K562 (cell line): ENCODE data around the gene RABGAP1L. TPM values are rescaled to one million over a fixed set of nuclear protein-coding genes. Genes with fewer than 3 reads are reported as not detected.
"Not testable (repeated sequence)": the region's sequence is repeated elsewhere in the genome, so short reads cannot be mapped to it uniquely, and the experiment has no call there.

ENCODE experiments used
- ATAC-seq: fragments of 200-7000 bp; cut with Tn5 transposase; 3 replicates; pipeline ENCODE4 v1.9.1; 2020; ENCODE audit warnings: moderate library complexity
- BruUV-seq: library from RNA; stranded (reverse); fragments of 400-500 nt; replicated peaks from 2 replicates; lab custom pipeline; 2021; lab: Mats Ljungman, UMichigan
- CTCF ChIA-PET: fragments of 300-600 bp; formaldehyde crosslinking; extraction: SDS; loops from one replicate; lab custom pipeline; 2021; ENCODE audit warnings: low intra/inter-chr PET ratio; lab: Yijun Ruan, JAX
- POLR2A ChIA-PET: fragments of 300-600, 350-650 bp; sonication (Branson Sonifier 250); formaldehyde crosslinking; extraction: SDS; loops from one replicate; lab custom pipeline; 2021; ENCODE audit warnings: antibody characterized with exemption, inconsistent platforms; lab: Yijun Ruan, JAX
- DNase-seq, 4 experiments: peaks; one replicate each; pipeline versions ENCODE4 v3.0.0 to v3.0.0-alpha.2; 2011 to 2018; ENCODE audit warnings: low spot score in 3 of 4, mixed read lengths in 3 of 4; ENCODE audit errors: extremely low read depth in 1 of 4
- FAIRE-seq: peaks from 2 replicates; lab custom pipeline; 2011; peaks lifted over from hg19 to GRCh38; lab: Jason Lieb, UNC
- H2AFZ ChIP-seq: 2 replicates; pipeline ENCODE4 v1.6.0; 2011; ENCODE audit warnings: low read depth, low read length, control low read depth, inconsistent platforms
- H3K27ac ChIP-seq: fragments of 200-600 bp; 3 replicates; pipeline ENCODE4 v1.8.0; 2011; ENCODE audit warnings: low read depth, mild to moderate bottlenecking, control low read depth, inconsistent platforms, low read length, moderate library complexity, mixed read lengths; ENCODE audit errors: extremely low read depth
- H3K27me3 ChIP-seq, 2 experiments: fragments of 300-600 bp in 1 of 2; 2 replicates in 1 of 2; 3 replicates in 1 of 2; pipeline versions ENCODE4 v1.6.0 to v1.8.0; 2011; ENCODE audit warnings: inconsistent platforms in 2 of 2, low read length in 2 of 2, mild to moderate bottlenecking in 1 of 2, mixed read lengths in 1 of 2, moderate library complexity in 1 of 2; ENCODE audit not compliant: control insufficient read depth in 2 of 2, insufficient read depth in 2 of 2
- H3K36me3 ChIP-seq: fragments of 300-600 bp; 3 replicates; pipeline ENCODE4 v1.8.0; 2011; ENCODE audit warnings: mild to moderate bottlenecking, low read length, inconsistent platforms; ENCODE audit not compliant: control insufficient read depth, insufficient read depth
- H3K4me1 ChIP-seq, 2 experiments: fragments of 200-600 bp in 1 of 2; replicated peaks in 1 of 2; 2 replicates in 1 of 2; 3 replicates in 1 of 2; pipeline versions ENCODE4 v1.5.1 to v1.8.0; 2011; ENCODE audit warnings: inconsistent platforms in 2 of 2, low read length in 2 of 2, mild to moderate bottlenecking in 1 of 2, mixed read lengths in 1 of 2, moderate library complexity in 1 of 2; ENCODE audit not compliant: control insufficient read depth in 2 of 2, insufficient read depth in 2 of 2
- H3K4me2 ChIP-seq: 2 replicates; pipeline ENCODE4 v1.6.1; 2011; ENCODE audit warnings: low read length, control low read depth, inconsistent platforms, mixed read lengths; ENCODE audit not compliant: insufficient read depth
- H3K4me3 ChIP-seq: fragments of 200-600 bp; sonication (generic), shearing (Covaris generic); 2 replicates; pipeline ENCODE4 v1.5.1; 2016; ENCODE audit warnings: control low read depth, inconsistent platforms
- H3K79me2 ChIP-seq: fragments of 200-600 bp; 3 replicates; pipeline ENCODE4 v1.8.0; 2011; ENCODE audit warnings: low read length, inconsistent platforms; ENCODE audit not compliant: control insufficient read depth, insufficient read depth
- H3K9ac ChIP-seq, 2 experiments: 2 replicates each; pipeline versions ENCODE4 v1.6.0 to v1.6.1; 2011; ENCODE audit warnings: low read depth in 2 of 2, low read length in 2 of 2, control low read depth in 1 of 2, inconsistent platforms in 1 of 2, mild to moderate bottlenecking in 1 of 2, mixed read lengths in 1 of 2; ENCODE audit not compliant: insufficient read depth in 1 of 2
- H3K9me1 ChIP-seq: one replicate; pipeline ENCODE4 v1.6.0; 2011; ENCODE audit warnings: inconsistent platforms, mild to moderate bottlenecking, low read length, moderate library complexity; ENCODE audit not compliant: control insufficient read depth, insufficient read depth
- H3K9me3 ChIP-seq: replicated peaks from 2 replicates; pipeline ENCODE4 v1.5.1; 2011; ENCODE audit warnings: low read depth, low read length, inconsistent platforms; ENCODE audit not compliant: control insufficient read depth, insufficient read depth
- H4K20me1 ChIP-seq: replicated peaks from 2 replicates; pipeline ENCODE4 v1.6.1; 2011; ENCODE audit warnings: low read length, inconsistent platforms, mixed read lengths; ENCODE audit not compliant: control insufficient read depth, insufficient read depth
- BCOR ChIP-seq: fragments of 450-650 bp; IDR thresholded peaks from 2 replicates; pipeline ENCODE4 v1.6.1; 2016
- E2F8 ChIP-seq: fragments of 450-650 bp; IDR thresholded peaks from 2 replicates; pipeline ENCODE4 v1.7.1; 2018; ENCODE audit warnings: mild to moderate bottlenecking, low read depth; ENCODE audit not compliant: partially characterized antibody
- ZNF146 ChIP-seq: IDR thresholded peaks from one replicate; pipeline ENCODE4 v1.6.1; 2018; ENCODE audit warnings: missing compliant biosample characterization; ENCODE audit not compliant: unreplicated experiment
- WGBS: fragments of 100-300 bp; shearing (Covaris generic); methylation state at CpG from one replicate; pipeline ENCODE4 v1.1.6; 2016; ENCODE audit warnings: low coverage, mixed read lengths; ENCODE audit not compliant: insufficient coverage; ENCODE audit errors: missing lambda C conversion rate; 5-methylcytosine and 5-hydroxymethylcytosine counted together
- in situ Hi-C: fragments of 300-500 bp; cut with MboI; formaldehyde crosslinking; loops from 4 replicates; pipeline ENCODE4 v1.15.0; 2018; ENCODE audit warnings: inconsistent platforms, mixed read lengths
- intact Hi-C: fragments of 100-400 bp; cut with micrococcal nuclease; formaldehyde crosslinking; loops from 2 replicates; pipeline ENCODE4 v1.14.2; 2022
- polyA plus RNA-seq, 8 experiments: library from polyadenylated mRNA; depleted of rRNA in 4 of 8; stranded (reverse) in 5 of 8; unstranded in 3 of 8; fragments of >200 nt; fragmentation: Nextera tagmentation in 2 of 8; fragmentation: Illumina TruSeq in 1 of 8; extraction: Ambion mirVana in 2 of 8; extraction: Trizol in 1 of 8; gene quantifications; 2 replicates each; pipeline versions ENCODE4 v1.2.1 to v1.2.3, GENCODE V29; 2011 to 2014; ENCODE audit warnings: inconsistent platforms in 1 of 8, missing spikeins in 1 of 8
- total RNA-seq, 7 experiments: library from RNA; depleted of rRNA in 6 of 7; stranded (reverse); fragments of >200 nt in 6 of 7; fragmentation: Illumina TruSeq in 2 of 7; extraction: Trizol in 2 of 7; gene quantifications; 2 replicates each; pipeline versions ENCODE4 v1.2.1 to v1.2.3, GENCODE V29; 2011 to 2021; ENCODE audit warnings: low replicate concordance in 1 of 7
- TF ChIP-seq, protein P1 (sequence below): sonication (generic); formaldehyde crosslinking; IDR thresholded peaks from 2 replicates; pipeline ENCODE4 v1.8.1; 2023; ENCODE audit warnings: mild to moderate bottlenecking, missing genetic modification reagents

Gene RABGAP1L
- total and polyA plus RNA-seq, 9 of the 15 experiments (the other 6 are each of a cell fraction or from before 2014, with no cell fraction given): 16.5 to 44.9 (median 26.7) TPM

GRCh38 chr1:174894117-174894762, 734.9 kb downstream of the RABGAP1L start (continued):
- no peak for TF ChIP-seq E2F8
- TF ChIP-seq, protein P1, sequence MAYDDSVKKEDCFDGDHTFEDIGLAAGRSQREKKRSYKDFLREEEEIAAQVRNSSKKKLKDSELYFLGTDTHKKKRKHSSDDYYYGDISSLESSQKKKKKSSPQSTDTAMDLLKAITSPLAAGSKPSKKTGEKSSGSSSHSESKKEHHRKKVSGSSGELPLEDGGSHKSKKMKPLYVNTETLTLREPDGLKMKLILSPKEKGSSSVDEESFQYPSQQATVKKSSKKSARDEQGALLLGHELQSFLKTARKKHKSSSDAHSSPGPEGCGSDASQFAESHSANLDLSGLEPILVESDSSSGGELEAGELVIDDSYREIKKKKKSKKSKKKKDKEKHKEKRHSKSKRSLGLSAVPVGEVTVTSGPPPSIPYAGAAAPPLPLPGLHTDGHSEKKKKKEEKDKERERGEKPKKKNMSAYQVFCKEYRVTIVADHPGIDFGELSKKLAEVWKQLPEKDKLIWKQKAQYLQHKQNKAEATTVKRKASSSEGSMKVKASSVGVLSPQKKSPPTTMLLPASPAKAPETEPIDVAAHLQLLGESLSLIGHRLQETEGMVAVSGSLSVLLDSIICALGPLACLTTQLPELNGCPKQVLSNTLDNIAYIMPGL: no peak

GRCh38 chr1:174895610-174896009, 736.3 kb downstream of the RABGAP1L start:
- H3K4me3 ChIP-seq, H3K4me1 ChIP-seq, H3K79me2 ChIP-seq, H3K27ac ChIP-seq, FAIRE-seq, in situ Hi-C loops, H3K4me2 ChIP-seq, H3K9ac ChIP-seq, DNase-seq, BruUV-seq, H4K20me1 ChIP-seq, ATAC-seq, H3K9me3 ChIP-seq, H3K27me3 ChIP-seq, H3K9me1 ChIP-seq, POLR2A ChIA-PET, H3K36me3 ChIP-seq, H2AFZ ChIP-seq, intact Hi-C loops: not testable (repeated sequence)
- CTCF ChIA-PET: interaction anchor here (0.6 kb wide), 1 partner anchor 24 kb away, joined by 6 read pairs; no protein-coding TSS in a partner anchor
- TF ChIP-seq ZNF146 (CRISPR knock-in tag) (peak; percentile 54), BCOR (peak; percentile 60)
- no CpG with 5 or more reads among the region's 1 CpG for WGBS
